GM20000 (cell line): ENCODE results near the gene SLC25A42.
A peak's percentile ranks its signal among the peaks of the same experiment; 100 is the strongest.

ENCODE experiments used
- DNase-seq: peaks from one replicate; pipeline ENCODE4 v3.0.0; 2012; ENCODE audit warnings: low spot score
- TF ChIP-seq, protein P1 (sequence below): IDR thresholded peaks from 2 replicates; pipeline ENCODE4 v1.5.1; 2012; ENCODE audit warnings: mild to moderate bottlenecking, control low read depth; ENCODE audit errors: extremely low read depth, missing control alignments

SLC25A42 gene

DNA sequence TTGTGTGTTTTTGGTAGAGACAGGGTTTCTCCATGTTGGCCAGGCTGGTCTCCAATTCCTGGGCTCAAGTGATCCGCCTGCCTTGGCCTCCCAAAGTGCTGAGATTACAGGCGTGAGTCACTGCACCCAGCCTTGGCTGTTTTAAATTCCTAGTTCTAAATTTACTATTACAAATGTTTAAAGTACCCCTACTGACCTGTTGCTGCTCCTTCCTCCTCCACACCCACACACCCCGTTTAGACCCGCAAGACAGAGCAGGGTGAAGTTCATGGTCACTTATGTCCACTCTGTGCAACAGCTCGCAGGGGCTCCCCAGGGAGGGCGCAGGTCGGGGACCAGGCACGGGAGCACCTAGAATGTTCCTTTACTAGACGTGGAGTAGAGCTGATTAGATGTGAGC is 45.8 kb downstream of the SLC25A42 start:
- no peak for DNase-seq
- TF ChIP-seq, protein P1, sequence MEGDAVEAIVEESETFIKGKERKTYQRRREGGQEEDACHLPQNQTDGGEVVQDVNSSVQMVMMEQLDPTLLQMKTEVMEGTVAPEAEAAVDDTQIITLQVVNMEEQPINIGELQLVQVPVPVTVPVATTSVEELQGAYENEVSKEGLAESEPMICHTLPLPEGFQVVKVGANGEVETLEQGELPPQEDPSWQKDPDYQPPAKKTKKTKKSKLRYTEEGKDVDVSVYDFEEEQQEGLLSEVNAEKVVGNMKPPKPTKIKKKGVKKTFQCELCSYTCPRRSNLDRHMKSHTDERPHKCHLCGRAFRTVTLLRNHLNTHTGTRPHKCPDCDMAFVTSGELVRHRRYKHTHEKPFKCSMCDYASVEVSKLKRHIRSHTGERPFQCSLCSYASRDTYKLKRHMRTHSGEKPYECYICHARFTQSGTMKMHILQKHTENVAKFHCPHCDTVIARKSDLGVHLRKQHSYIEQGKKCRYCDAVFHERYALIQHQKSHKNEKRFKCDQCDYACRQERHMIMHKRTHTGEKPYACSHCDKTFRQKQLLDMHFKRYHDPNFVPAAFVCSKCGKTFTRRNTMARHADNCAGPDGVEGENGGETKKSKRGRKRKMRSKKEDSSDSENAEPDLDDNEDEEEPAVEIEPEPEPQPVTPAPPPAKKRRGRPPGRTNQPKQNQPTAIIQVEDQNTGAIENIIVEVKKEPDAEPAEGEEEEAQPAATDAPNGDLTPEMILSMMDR: no peak

DNA sequence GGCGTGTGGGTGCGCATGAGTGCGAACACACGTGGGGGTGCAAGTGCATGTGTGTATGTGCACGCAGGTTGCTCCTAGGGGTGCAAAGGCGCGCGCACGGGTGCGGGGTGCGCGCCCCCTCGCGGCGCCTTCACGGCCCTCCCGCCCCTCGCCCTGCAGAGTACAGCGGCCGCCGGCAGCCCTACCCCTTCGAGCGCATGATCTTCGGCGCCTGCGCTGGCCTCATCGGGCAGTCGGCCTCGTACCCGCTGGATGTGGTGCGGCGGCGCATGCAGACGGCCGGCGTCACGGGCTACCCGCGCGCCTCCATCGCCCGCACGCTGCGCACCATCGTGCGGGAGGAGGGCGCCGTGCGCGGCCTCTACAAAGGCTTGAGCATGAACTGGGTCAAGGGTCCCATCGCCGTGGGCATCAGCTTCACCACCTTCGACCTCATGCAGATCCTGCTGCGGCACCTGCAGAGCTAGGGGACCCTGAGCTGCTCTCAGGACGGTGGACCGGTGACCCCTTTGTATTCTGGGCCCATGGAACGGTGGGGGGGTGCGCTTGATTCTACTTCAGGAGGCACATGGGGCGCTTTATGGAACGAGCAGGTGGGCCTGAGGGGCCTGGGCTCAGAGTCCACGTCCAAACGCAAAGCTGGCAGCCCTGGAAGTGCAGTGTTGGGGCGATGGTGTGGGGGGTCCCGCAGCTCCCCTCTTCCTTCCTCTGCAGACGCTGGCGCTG is 46.8 kb downstream of the SLC25A42 start:
- DNase-seq: peak; percentile 63
- TF ChIP-seq, protein P1: peak; percentile 30

DNA sequence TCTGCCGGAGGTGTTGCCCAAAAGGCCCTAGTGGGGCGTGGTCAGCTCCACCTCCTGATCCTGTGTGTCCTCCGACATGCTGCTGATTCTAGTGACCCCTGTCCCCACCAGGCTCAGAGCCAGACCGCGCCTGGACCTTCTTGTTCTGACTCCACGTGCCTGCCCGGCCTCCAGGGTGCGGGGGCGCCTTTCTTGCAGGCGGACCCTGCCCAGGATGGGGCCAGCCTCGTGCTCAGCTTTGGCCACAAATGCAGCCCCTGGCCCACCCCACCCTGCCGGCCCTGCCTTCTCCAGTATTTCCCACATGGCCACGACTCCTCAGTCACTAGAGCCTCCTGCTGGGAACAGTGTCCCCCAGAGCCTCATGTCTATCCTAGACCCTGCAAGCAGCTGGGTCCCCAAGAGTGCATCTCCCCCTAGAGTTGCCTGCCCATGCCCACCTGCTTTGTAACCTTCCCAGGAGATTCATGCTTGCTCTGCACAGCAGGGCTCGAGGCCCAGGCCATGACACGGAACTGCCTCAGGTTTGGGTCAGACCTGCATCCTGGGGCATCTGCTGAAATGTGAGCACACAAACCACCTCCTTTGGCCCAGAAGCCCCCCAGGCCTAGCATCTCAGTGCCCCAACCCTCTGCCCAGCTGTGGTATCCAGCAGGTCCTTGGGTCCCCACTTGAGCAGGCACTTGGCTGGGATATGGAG is 47.5 kb downstream of the SLC25A42 start:
- DNase-seq: no peak
- TF ChIP-seq, protein P1: no peak

DNA sequence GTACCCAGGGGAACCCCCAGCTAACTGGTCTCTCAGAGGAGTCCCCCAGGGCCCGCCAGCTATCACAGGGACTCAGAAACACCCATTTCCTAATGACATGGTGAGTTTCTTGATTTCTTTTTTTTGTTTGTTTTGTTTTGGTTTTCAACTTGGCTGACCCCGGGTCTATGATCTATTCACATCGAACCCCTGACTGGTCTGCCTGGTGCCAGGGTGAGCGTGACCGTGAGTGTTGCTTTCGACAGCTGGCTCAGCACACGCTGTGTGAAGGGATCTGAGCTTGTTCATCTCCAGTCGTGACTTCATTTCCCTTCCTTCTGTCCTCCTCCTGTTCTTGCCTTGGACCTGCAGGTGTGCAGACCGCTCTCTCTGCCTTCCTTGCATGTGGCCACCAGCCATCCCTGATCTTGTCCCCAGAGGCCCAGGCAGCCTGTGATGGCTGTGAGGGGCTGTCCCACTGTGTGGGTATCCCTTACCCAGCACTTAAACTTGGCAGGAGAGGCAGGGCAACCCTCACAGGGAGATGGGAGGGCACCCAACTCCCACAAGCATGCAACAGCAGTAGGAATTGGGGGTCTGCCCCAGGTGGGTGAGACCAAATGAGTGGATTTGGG is 48.3 kb downstream of the SLC25A42 start:
- DNase-seq: peak; percentile 37
- TF ChIP-seq, protein P1: no peak

DNA sequence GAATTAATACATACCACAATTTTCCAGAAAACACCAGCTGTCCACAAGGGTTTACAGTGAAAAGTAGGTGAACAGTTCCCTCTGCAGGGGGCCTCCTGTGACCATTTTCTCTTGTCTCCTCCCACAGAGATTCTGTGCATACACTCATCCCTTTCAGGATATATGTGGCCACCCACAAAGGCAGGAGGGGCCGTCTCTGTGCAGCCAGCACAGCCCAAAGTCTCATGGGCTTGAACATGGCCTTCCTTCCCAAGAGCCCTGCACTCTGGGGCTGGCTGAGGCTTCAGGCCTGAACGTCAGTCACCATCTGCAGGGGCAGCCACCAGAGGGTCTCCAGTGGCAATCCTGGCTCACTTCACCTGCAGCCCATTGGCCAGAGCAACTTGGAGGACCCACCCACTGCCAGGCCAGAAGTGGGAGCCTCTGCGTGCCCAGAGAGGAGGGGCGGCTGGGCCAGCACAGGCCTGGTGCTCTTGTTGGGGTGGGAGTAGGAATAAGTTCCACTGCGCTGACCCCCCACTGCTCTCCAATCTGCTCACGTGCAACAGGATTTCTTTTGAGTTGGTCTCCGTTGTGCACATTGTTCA is 49.3 kb downstream of the SLC25A42 start:
- peak; percentile 54 for DNase-seq
- TF ChIP-seq, protein P1: no peak

DNA sequence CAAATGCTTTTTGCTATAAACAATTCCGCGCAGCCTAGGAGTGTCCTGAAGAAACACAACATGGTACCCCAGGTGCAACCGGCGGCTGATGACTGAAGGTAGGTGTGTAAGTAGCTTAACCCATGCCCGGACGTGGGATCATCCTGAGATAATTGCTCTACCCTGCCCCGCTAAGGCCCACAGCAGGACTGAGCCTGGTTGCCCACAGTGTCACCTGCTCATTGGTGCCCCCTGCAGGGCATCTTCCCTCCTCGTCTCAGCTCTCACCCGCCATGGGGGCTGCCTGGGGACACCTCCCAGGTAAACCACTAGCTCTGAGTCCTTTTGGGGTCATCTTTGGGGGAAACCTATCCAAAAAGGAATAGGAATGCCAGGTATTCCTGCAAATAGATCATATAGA is 52.2 kb downstream of the SLC25A42 start:
- DNase-seq: peak; percentile 80
- TF ChIP-seq, protein P1: peak; percentile 37
